HG03175 (cell line): ENCODE data around the gene ZNF45.
"Not testable (repeated sequence)": the region's sequence is repeated elsewhere in the genome, so short reads cannot be mapped to it uniquely, and the experiment has no call there.

Experiments
- ATAC-seq: cut with Tn5 transposase; IDR thresholded peaks from one replicate; pipeline ENCODE4 v1.9.1; 2021; ENCODE audit warnings: mild to moderate bottlenecking, moderate library complexity; ENCODE audit not compliant: unreplicated experiment

ZNF45 gene

GRCh38 chr19:43914051-43914450 lies 21.0 kb downstream of the ZNF45 start:
- ATAC-seq: no peak

- no peak for ATAC-seq
Observed at GRCh38 chr19:43913383-43913782, 21.7 kb downstream of the ZNF45 start.

GRCh38 chr19:43910884-43911283 lies 24.2 kb downstream of the ZNF45 start:
- ATAC-seq: no peak

- no peak for ATAC-seq
Observed at GRCh38 chr19:43908659-43909058, 26.4 kb downstream of the ZNF45 start.

GRCh38 chr19:43906774-43907173 lies 28.3 kb downstream of the ZNF45 start:
- ATAC-seq: no peak

- no peak for ATAC-seq
Observed at GRCh38 chr19:43905897-43906296, 29.2 kb downstream of the ZNF45 start.

- ATAC-seq: no peak
Observed at GRCh38 chr19:43902399-43902798, 32.7 kb downstream of the ZNF45 start.

GRCh38 chr19:43901395-43902390 lies 33.4 kb downstream of the ZNF45 start:
- ATAC-seq: no peak

- ATAC-seq: no peak
Observed at GRCh38 chr19:43895727-43896308, 39.3 kb downstream of the ZNF45 start.

GRCh38 chr19:43883864-43884263 lies 51.2 kb downstream of the ZNF45 start, which contains the start of gene ZNF404:
TSS of gene ZNF404 (minus strand) at chr19:43883964.
- no peak for ATAC-seq

GRCh38 chr19:43880483-43880882 lies 54.6 kb downstream of the ZNF45 start:
- no peak for ATAC-seq

GRCh38 chr19:43872547-43873336 lies 62.3 kb downstream of the ZNF45 start:
- ATAC-seq: no peak

GRCh38 chr19:43866923-43867322 lies 68.2 kb downstream of the ZNF45 start:
- ATAC-seq: not testable (repeated sequence)
